HG03095 (cell line): ENCODE data around the gene FRMD4B.
"Not testable (repeated sequence)": the region's sequence is repeated elsewhere in the genome, so short reads cannot be mapped to it uniquely, and the experiment has no call there.

Source experiments
- ATAC-seq: cut with Tn5 transposase; IDR thresholded peaks from one replicate; pipeline ENCODE4 v1.9.1; 2021; ENCODE audit warnings: moderate library complexity; ENCODE audit not compliant: unreplicated experiment

The FRMD4B gene

GRCh38 chr3:69292185-69292584, 93.7 kb downstream of the FRMD4B start:
- ATAC-seq: no peak

- ATAC-seq: no peak
These were observed 95.5 kb downstream of the FRMD4B start for GRCh38 chr3:69290430-69290829.

GRCh38 chr3:69290006-69290405, 95.9 kb downstream of the FRMD4B start:
- ATAC-seq: no peak

GRCh38 chr3:69288161-69288895, 97.6 kb downstream of the FRMD4B start:
- ATAC-seq: peak; percentile 90

GRCh38 chr3:69283913-69284611, 101.8 kb downstream of the FRMD4B start:
- ATAC-seq: no peak

- no peak for ATAC-seq
These were observed 102.4 kb downstream of the FRMD4B start for GRCh38 chr3:69283496-69283895.

GRCh38 chr3:69282181-69282580, 103.7 kb downstream of the FRMD4B start:
- ATAC-seq: no peak

GRCh38 chr3:69277403-69277802, 108.5 kb downstream of the FRMD4B start:
- ATAC-seq: not testable (repeated sequence)

- ATAC-seq: no peak
These were observed 109.0 kb downstream of the FRMD4B start for GRCh38 chr3:69276884-69277283.

- not testable (repeated sequence) for ATAC-seq
These were observed 109.7 kb downstream of the FRMD4B start for GRCh38 chr3:69276191-69276590.

GRCh38 chr3:69273896-69274295, 112.0 kb downstream of the FRMD4B start:
- no peak for ATAC-seq

- no peak for ATAC-seq
These were observed 113.3 kb downstream of the FRMD4B start for GRCh38 chr3:69272556-69272955.

GRCh38 chr3:69271098-69271497, 114.8 kb downstream of the FRMD4B start:
- no peak for ATAC-seq

GRCh38 chr3:69266585-69266984, 119.3 kb downstream of the FRMD4B start:
- no peak for ATAC-seq

GRCh38 chr3:69266071-69266470, 119.8 kb downstream of the FRMD4B start:
- ATAC-seq: not testable (repeated sequence)

- not testable (repeated sequence) for ATAC-seq
These were observed 125.0 kb downstream of the FRMD4B start for GRCh38 chr3:69260843-69261405.

GRCh38 chr3:69260216-69260787, 125.6 kb downstream of the FRMD4B start:
- ATAC-seq: no peak

GRCh38 chr3:69259125-69259524, 126.8 kb downstream of the FRMD4B start:
- ATAC-seq: no peak

- no peak for ATAC-seq
These were observed 130.0 kb downstream of the FRMD4B start for GRCh38 chr3:69255928-69256327.

- no peak for ATAC-seq
These were observed 131.5 kb downstream of the FRMD4B start for GRCh38 chr3:69254351-69254750.

GRCh38 chr3:69252631-69253030, 133.3 kb downstream of the FRMD4B start:
- ATAC-seq: no peak

GRCh38 chr3:69252141-69252540, 133.7 kb downstream of the FRMD4B start:
- no peak for ATAC-seq
